Ovary (tissue), 9 donors: ENCODE results near the gene VPS35L. TPM values are rescaled to one million over a fixed set of nuclear protein-coding genes. Genes with fewer than 3 reads are reported as not detected.
A peak's percentile ranks its signal among the peaks of the same experiment; 100 is the strongest.

Experiments
- DNase-seq, 5 donors: peaks; one replicate each; pipeline ENCODE4 v3.0.0-alpha.2; 2019 to 2020
- H3K27ac ChIP-seq, 2 donors: fragments of 200-600 bp; one replicate each; pipeline versions ENCODE4 v1.5.1 to v1.8.0; 2019 to 2022
- H3K27me3 ChIP-seq: fragments of 200-600 bp; one replicate; pipeline ENCODE4 v1.8.0; 2022
- H3K36me3 ChIP-seq: fragments of 200-600 bp; sonication (generic); one replicate; pipeline ENCODE4 v1.5.1; 2019
- H3K4me1 ChIP-seq: one replicate; pipeline ENCODE4 v1.8.1; 2013; ENCODE audit warnings: mild to moderate bottlenecking, moderate library complexity; ENCODE audit not compliant: insufficient read depth
- H3K4me3 ChIP-seq: fragments of 200-600 bp; sonication (generic); one replicate; pipeline ENCODE4 v1.5.1; 2017
- H3K9me3 ChIP-seq, 2 donors: fragments of 200-600 bp in 1 of 2; sonication (generic) in 1 of 2; one replicate each; pipeline versions ENCODE4 v1.5.1 to v1.8.1; 2013 to 2019; ENCODE audit warnings: mild to moderate bottlenecking in 1 of 2, moderate library complexity in 1 of 2
- EP300 ChIP-seq: sonication (generic); formaldehyde crosslinking; IDR thresholded peaks from one replicate; pipeline ENCODE4 v1.6.1; 2017; ENCODE audit warnings: antibody characterized with exemption
- POLR2A ChIP-seq: fragments of 450-650 bp; IDR thresholded peaks from one replicate; pipeline ENCODE4 v1.6.1; 2017; ENCODE audit warnings: antibody characterized with exemption, mild to moderate bottlenecking, moderate library complexity
- WGBS, 3 donors: extraction: QIAGEN DNeasy Blood & Tissue Kit in 1 of 3; methylation state at CpG; one replicate each; pipeline versions ENCODE4 v1.1.5 to v1.1.7; 2013 to 2017; 5-methylcytosine and 5-hydroxymethylcytosine counted together
- intact Hi-C, 4 donors: fragments of 100-400 bp; cut with DNase I; formaldehyde crosslinking; loops; one replicate each; pipeline versions ENCODE4 v1.11.0 to v1.15.1; 2022 to 2023
- polyA plus RNA-seq, 2 donors: library from polyadenylated mRNA; stranded (reverse); fragments of 200-250 nt in 1 of 2; fragments of 350-450 nt in 1 of 2; fragmentation: Illumina TruSeq in 1 of 2; extraction: RNeasy Lipid Tissue Mini Kit (QIAGEN cat#74804) in 1 of 2; gene quantifications; one replicate each; pipeline ENCODE4 v1.2.3, GENCODE V29; 2013 to 2014
- total RNA-seq, 7 donors: library from RNA; depleted of rRNA in 2 of 7; stranded (reverse); fragments of >200 nt in 2 of 7; fragmentation: NEBNext Ultra II Directional in 3 of 7; extraction: Animal tissue kit (Norgen Biotek cat#: 25700) in 3 of 7; gene quantifications; one replicate each; pipeline versions ENCODE4 v1.1.0 to v1.2.4, GENCODE V29; 2016 to 2023
- TF ChIP-seq, protein P1 (sequence below), 3 donors: fragments of 450-650 bp in 2 of 3; fragments of 200-600 bp in 1 of 3; IDR thresholded peaks; one replicate each; pipeline versions ENCODE4 v1.5.1 to v1.8.0; 2016 to 2022; ENCODE audit warnings: antibody characterized with exemption in 3 of 3, mild to moderate bottlenecking in 1 of 3
- donor health status: DM: no; HTN: no; CAD: no; lungs with moderate emphysema.
- donor health status: DM: no; HTN: no; CAD: no.
- donor health status: Bipolar disorder and iron deficiency.
- donor health status: DM: yes; HTN: yes; CAD: no.
- donor health status: DM: no; HTN: no; CAD: no.
- donor health status: DM: yes; HTN: yes; CAD: no.

The VPS35L gene
- total and polyA plus RNA-seq, 9 donors: 28.6 to 69.6 (median 50.7) TPM

DNA sequence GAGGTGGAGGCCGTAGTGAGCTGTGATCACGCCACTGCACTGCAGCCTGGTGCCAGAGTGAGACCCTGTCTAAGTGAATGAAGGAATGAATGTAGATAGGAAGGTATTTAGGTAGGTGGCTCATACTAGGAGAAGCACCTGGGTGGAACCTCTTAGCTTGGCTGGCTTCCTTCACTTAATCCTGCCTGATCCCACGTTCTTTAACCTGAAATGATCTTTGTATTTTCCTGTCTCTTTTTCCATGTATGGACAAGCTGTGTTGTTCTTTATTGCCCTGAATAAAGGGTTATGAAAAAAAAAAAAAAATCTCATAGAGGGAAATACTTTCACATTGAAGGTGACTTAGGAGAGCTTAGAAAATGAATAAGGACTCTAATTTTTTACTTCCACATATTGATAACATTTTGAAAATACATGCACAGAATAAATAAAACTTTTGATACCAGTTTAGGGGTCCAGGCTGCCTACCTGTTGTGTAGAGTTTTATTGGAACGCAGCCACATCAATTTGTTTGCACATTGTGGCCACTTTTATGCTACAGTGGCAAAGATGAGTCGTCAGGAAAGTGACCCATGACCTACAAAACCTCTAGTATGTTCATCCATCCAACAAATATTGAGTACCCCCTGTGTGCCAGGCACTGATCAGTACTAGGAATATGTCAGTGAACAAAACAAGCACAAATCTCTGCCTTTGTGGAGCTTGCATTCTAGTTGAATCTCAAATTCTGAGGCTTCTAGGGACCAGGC, 44.6 kb downstream of the VPS35L start:
- DNase-seq: no peak

DNA sequence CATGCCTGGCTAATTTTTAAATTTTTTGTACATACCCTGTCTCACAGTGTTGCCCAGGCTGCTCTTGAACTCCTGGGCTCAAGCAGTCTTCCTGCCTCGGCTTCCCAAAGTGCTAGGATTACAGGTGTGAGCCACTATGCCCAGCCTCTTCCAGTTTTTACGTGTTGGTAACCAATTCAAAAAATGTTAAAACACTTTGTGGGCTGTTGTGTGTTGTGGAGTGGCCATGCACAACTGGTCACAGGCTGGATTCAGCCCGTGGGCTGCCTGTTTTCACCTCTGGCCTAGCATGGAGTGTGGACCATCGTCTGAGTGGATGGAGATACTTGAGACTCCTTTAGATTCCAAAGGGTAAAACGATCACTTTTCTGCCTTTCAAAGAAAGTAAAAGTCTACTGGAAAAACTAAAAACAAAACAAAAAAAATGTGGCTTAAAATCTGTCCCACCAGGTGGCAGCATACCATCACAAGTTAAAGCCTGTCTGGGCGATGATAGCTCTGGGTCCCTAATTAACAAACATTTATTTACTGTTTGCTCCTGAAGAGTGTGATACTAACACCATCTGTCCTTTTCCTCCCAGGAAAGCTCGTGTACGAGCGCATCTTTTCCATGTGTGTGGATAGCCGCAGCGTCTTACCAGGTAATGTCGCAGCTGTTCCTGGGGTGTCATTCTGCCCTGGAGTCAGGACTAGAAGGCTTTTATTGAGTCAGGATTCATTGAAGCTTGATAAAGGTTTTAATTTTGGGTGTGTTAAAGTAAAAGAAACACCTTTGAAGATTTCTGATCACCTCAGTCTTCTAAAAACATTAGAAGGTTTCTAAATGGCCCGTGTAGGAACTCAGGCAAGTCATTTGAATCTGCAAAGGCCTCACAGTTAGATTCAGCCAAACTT, 45.8 kb downstream of the VPS35L start:
- peak overlapping the region in 1 of 2 donors; percentile 24 for H3K27ac ChIP-seq
- DNase-seq: peak in 3 of 5 donors; percentile 37 to 63 (median 49)

More for the DNA sequence above, 44.6 kb downstream of the VPS35L start:
- WGBS, 3 donors: 72 to 80% (median 80%) methylated on average over 5 of the region's 5 CpGs
- intact Hi-C loops: loop anchor here (2.0 to 10.0 kb wide), 4 partner anchors 43 to 287 kb away; partner anchors contain the start of genes GPRC5B (in 2 of the 4) and VPS35L (in 1 of the 4)
- Histone ChIP-seq H3K4me1 (peaks cover 7% of the 10 kb centered on the region), H3K27ac (no peak overlapping the region), H3K36me3 (no peaks in the 10 kb centered on the region), H3K27me3 (no peaks in the 10 kb centered on the region), H3K4me3 (no peak overlapping the region), H3K9me3 (no peaks in the 10 kb centered on the region)
- no peak for TF ChIP-seq EP300
- no peak for TF ChIP-seq POLR2A
- TF ChIP-seq, protein P1, sequence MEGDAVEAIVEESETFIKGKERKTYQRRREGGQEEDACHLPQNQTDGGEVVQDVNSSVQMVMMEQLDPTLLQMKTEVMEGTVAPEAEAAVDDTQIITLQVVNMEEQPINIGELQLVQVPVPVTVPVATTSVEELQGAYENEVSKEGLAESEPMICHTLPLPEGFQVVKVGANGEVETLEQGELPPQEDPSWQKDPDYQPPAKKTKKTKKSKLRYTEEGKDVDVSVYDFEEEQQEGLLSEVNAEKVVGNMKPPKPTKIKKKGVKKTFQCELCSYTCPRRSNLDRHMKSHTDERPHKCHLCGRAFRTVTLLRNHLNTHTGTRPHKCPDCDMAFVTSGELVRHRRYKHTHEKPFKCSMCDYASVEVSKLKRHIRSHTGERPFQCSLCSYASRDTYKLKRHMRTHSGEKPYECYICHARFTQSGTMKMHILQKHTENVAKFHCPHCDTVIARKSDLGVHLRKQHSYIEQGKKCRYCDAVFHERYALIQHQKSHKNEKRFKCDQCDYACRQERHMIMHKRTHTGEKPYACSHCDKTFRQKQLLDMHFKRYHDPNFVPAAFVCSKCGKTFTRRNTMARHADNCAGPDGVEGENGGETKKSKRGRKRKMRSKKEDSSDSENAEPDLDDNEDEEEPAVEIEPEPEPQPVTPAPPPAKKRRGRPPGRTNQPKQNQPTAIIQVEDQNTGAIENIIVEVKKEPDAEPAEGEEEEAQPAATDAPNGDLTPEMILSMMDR (IDR thresholded peaks at IDR 0.05): no peak

DNA sequence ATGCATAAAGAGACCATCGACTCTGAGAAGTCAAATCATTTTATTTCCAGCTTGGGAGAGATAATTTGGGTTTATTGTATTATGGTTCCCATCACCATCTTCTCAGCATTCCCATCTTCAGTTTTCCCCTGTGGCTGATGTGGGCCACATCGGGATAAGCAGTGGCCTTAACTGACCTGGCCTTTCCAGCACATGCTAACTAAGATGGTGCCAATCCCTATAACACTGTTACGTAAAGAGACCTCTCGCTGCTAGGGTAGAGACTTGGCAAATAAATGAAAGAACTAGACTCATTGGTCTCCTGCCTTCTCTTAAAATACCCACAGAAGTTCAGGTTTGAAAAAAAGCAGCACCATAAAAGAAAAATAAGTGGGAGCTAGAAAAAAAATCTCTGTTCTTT, 49.4 kb downstream of the VPS35L start:
- H3K9me3 ChIP-seq: no peaks in the 10 kb centered on the region
- TF ChIP-seq POLR2A (no peak), EP300 (no peak)
- TF ChIP-seq, protein P1 (IDR thresholded peaks at IDR 0.05): no peak
- no peaks in the 10 kb centered on the region for H3K27me3 ChIP-seq
- WGBS, 3 donors: 79 to 91% (median 90%) methylated on average over 4 of the region's 4 CpGs
- H3K27ac ChIP-seq: no peak overlapping the region
- intact Hi-C loops: loop anchor here in 2 of 4 donors (5.0 to 10.0 kb wide), 2 partner anchors 160 to 282 kb away; no protein-coding TSS in a partner anchor
- no peaks in the 10 kb centered on the region for H3K36me3 ChIP-seq
- H3K4me3 ChIP-seq: no peak overlapping the region
- peaks cover 4% of the 10 kb centered on the region for H3K4me1 ChIP-seq
- DNase-seq: no peak

More for the DNA sequence above, 45.8 kb downstream of the VPS35L start:
- no peak overlapping the region for H3K4me3 ChIP-seq
- 41 to 52% (median 44%) methylated on average over 13 of the region's 13 CpGs for WGBS, 3 donors
- peaks cover 4% of the 10 kb centered on the region for H3K4me1 ChIP-seq
- no peak for TF ChIP-seq POLR2A
- TF ChIP-seq, protein P1 (IDR thresholded peaks at IDR 0.05): peak; percentile 68 to 85 (median 74)
- no peak for TF ChIP-seq EP300
- H3K9me3 ChIP-seq: no peaks in the 10 kb centered on the region
- H3K27me3 ChIP-seq: no peaks in the 10 kb centered on the region
- no peaks in the 10 kb centered on the region for H3K36me3 ChIP-seq
- intact Hi-C loops: loop anchor here in 3 of 4 donors (2.0 to 10.0 kb wide), 3 partner anchors 163 to 286 kb away; partner anchors contain the start of gene GPRC5B (in 1 of the 3)

DNA sequence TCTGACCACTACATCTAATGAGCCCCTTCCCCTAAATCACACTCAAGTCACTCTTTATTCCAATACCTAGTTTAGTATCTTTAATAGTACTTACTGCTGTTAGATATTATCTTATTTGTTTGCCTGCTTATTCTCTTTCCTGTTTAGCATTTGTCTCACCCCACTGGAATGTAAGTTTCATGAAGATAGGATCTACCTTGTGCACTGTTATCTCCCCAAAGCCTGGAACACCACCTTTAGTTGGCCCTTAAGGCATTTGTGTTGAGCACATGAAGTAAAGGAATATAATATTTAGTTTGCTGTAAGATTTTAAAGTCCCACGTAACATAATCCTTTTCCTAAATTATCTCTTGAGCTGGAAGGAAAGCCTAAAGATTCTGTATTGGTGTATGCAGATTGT, 50.2 kb downstream of the VPS35L start:
- H3K4me1 ChIP-seq: peaks cover 6% of the 10 kb centered on the region
- H3K36me3 ChIP-seq: no peaks in the 10 kb centered on the region
- no peak overlapping the region for H3K27ac ChIP-seq
- H3K9me3 ChIP-seq: no peaks in the 10 kb centered on the region
- no peaks in the 10 kb centered on the region for H3K27me3 ChIP-seq
- TF ChIP-seq EP300 (no peak), POLR2A (no peak)
- TF ChIP-seq, protein P1 (IDR thresholded peaks at IDR 0.05): no peak
- WGBS, 3 donors: 97 to 100% (median 99%) methylated on average over 1 of the region's 1 CpG
- DNase-seq: no peak
- no peak overlapping the region for H3K4me3 ChIP-seq
- intact Hi-C loops: loop anchor here in 1 of 4 donors (10.0 kb wide), 1 partner anchor 159 kb away; no protein-coding TSS in a partner anchor
